Nephron progenitor cell (in vitro differentiated cells): ENCODE measurements around the gene ECE1.

Source experiments
- DNase-seq: peaks from one replicate; pipeline ENCODE4 v3.0.0; 2021
- H3K27ac Mint-ChIP-seq: 2 replicates; pipeline ENCODE4 v1.8.0; 2021; ENCODE audit warnings: mild to moderate bottlenecking, moderate library complexity, mixed read lengths
- H3K27me3 Mint-ChIP-seq: 2 replicates; pipeline ENCODE4 v1.8.0; 2021; ENCODE audit warnings: mild to moderate bottlenecking, low read depth, mixed read lengths; ENCODE audit not compliant: poor library complexity
- H3K36me3 Mint-ChIP-seq: 2 replicates; pipeline ENCODE4 v1.8.0; 2021; ENCODE audit warnings: low read depth, mixed read lengths
- H3K4me1 Mint-ChIP-seq: 2 replicates; pipeline ENCODE4 v1.8.0; 2021; ENCODE audit warnings: mixed read lengths
- H3K4me3 Mint-ChIP-seq: 2 replicates; pipeline ENCODE4 v1.8.0; 2021; ENCODE audit warnings: mild to moderate bottlenecking, moderate library complexity, mixed read lengths
- H3K9me3 Mint-ChIP-seq: 2 replicates; pipeline ENCODE4 v1.8.0; 2021; ENCODE audit warnings: mild to moderate bottlenecking, moderate library complexity, mixed read lengths
- CTCF ChIP-seq: fragments of 200-600 bp; sonication (generic); IDR thresholded peaks from 2 replicates; pipeline ENCODE4 v1.5.0; 2021; ENCODE audit warnings: antibody characterized with exemption

The ECE1 gene

GRCh38 chr1:21272540-21272939 lies 17.7 kb downstream of the ECE1 start:
- Mint-ChIP-seq H3K36me3 (peaks cover 14% of the 10 kb centered on the region), H3K4me3 (no peak overlapping the region), H3K27me3 (peaks cover 3% of the 10 kb centered on the region), H3K4me1 (peaks cover 36% of the 10 kb centered on the region), H3K27ac (no peak overlapping the region), H3K9me3 (no peaks in the 10 kb centered on the region)
- TF ChIP-seq CTCF: no peak
- DNase-seq: no peak

- H3K4me1 Mint-ChIP-seq: peaks cover 28% of the 10 kb centered on the region
- no peak for DNase-seq
- peaks cover 3% of the 10 kb centered on the region for H3K27me3 Mint-ChIP-seq
- no peaks in the 10 kb centered on the region for H3K9me3 Mint-ChIP-seq
- no peak for TF ChIP-seq CTCF
- no peak overlapping the region for H3K4me3 Mint-ChIP-seq
- no peak overlapping the region for H3K27ac Mint-ChIP-seq
- peaks cover 22% of the 10 kb centered on the region for H3K36me3 Mint-ChIP-seq
Observed at GRCh38 chr1:21271550-21271949, 18.7 kb downstream of the ECE1 start.

- no peaks in the 10 kb centered on the region for H3K27me3 Mint-ChIP-seq
- H3K36me3 Mint-ChIP-seq: peaks cover 22% of the 10 kb centered on the region
- TF ChIP-seq CTCF: peak; percentile 91
- no peak overlapping the region for H3K27ac Mint-ChIP-seq
- H3K4me3 Mint-ChIP-seq: no peak overlapping the region
- no peaks in the 10 kb centered on the region for H3K9me3 Mint-ChIP-seq
- peaks cover 17% of the 10 kb centered on the region for H3K4me1 Mint-ChIP-seq
- peak; percentile 85 for DNase-seq
Observed at GRCh38 chr1:21270086-21270689, 20.1 kb downstream of the ECE1 start.

- Mint-ChIP-seq H3K36me3 (peaks cover 22% of the 10 kb centered on the region), H3K9me3 (no peaks in the 10 kb centered on the region), H3K4me3 (no peak overlapping the region), H3K27me3 (no peaks in the 10 kb centered on the region), H3K27ac (no peak overlapping the region), H3K4me1 (peaks cover 16% of the 10 kb centered on the region)
- no peak for DNase-seq
- no peak for TF ChIP-seq CTCF
Observed at GRCh38 chr1:21269461-21270085, 20.7 kb downstream of the ECE1 start.

- H3K9me3 Mint-ChIP-seq: no peaks in the 10 kb centered on the region
- TF ChIP-seq CTCF: no peak
- H3K27me3 Mint-ChIP-seq: no peaks in the 10 kb centered on the region
Observed at GRCh38 chr1:21268281-21269239, 21.7 kb downstream of the ECE1 start.

More at GRCh38 chr1:21268281-21269239, 21.7 kb downstream of the ECE1 start:
- Mint-ChIP-seq H3K4me1 (peaks cover 14% of the 10 kb centered on the region), H3K27ac (no peak overlapping the region), H3K36me3 (peaks cover 22% of the 10 kb centered on the region), H3K4me3 (no peak overlapping the region)
- DNase-seq: no peak
